HG02973 (cell line): ENCODE measurements around the gene KIF3B.
"Not testable (repeated sequence)": the region's sequence is repeated elsewhere in the genome, so short reads cannot be mapped to it uniquely, and the experiment has no call there.

Experiments used
- ATAC-seq: cut with Tn5 transposase; IDR thresholded peaks from one replicate; pipeline ENCODE4 v1.9.1; 2021; ENCODE audit warnings: moderate library complexity; ENCODE audit not compliant: unreplicated experiment

Gene KIF3B

GRCh38 chr20:32246208-32246607 lies 31.2 kb upstream of the KIF3B start:
- ATAC-seq: not testable (repeated sequence)

- no peak for ATAC-seq
Observed at GRCh38 chr20:32248043-32248442, 29.4 kb upstream of the KIF3B start.

GRCh38 chr20:32249030-32249738 lies 28.3 kb upstream of the KIF3B start:
- ATAC-seq: no peak

- no peak for ATAC-seq
Observed at GRCh38 chr20:32251470-32251869, 26.0 kb upstream of the KIF3B start.

GRCh38 chr20:32252189-32252588 lies 25.3 kb upstream of the KIF3B start:
- ATAC-seq: no peak

- ATAC-seq: not testable (repeated sequence)
Observed at GRCh38 chr20:32260973-32261372, 16.5 kb upstream of the KIF3B start.

- ATAC-seq: no peak
Observed at GRCh38 chr20:32261644-32262043, 15.8 kb upstream of the KIF3B start.

GRCh38 chr20:32263398-32263954 lies 14.0 kb upstream of the KIF3B start:
- no peak for ATAC-seq

- ATAC-seq: no peak
Observed at GRCh38 chr20:32271620-32272019, 5.8 kb upstream of the KIF3B start.

GRCh38 chr20:32274359-32274758 lies 3.1 kb upstream of the KIF3B start:
- no peak for ATAC-seq

- not testable (repeated sequence) for ATAC-seq
Observed at GRCh38 chr20:32275163-32275562, 2.3 kb upstream of the KIF3B start.

GRCh38 chr20:32278199-32278643 lies 770 bp downstream of the KIF3B start:
- no peak for ATAC-seq

- ATAC-seq: no peak
Observed at GRCh38 chr20:32281711-32282110, 4.3 kb downstream of the KIF3B start.

GRCh38 chr20:32282461-32282860 lies 5.0 kb downstream of the KIF3B start:
- ATAC-seq: no peak

- ATAC-seq: no peak
Observed at GRCh38 chr20:32285082-32285620, 7.7 kb downstream of the KIF3B start.

GRCh38 chr20:32285621-32286371 lies 8.3 kb downstream of the KIF3B start:
- peak; percentile 60 for ATAC-seq

- ATAC-seq: no peak
Observed at GRCh38 chr20:32287231-32287638, 9.8 kb downstream of the KIF3B start.

GRCh38 chr20:32288225-32288849 lies 10.9 kb downstream of the KIF3B start:
- no peak for ATAC-seq

- not testable (repeated sequence) for ATAC-seq
Observed at GRCh38 chr20:32289299-32289660, 11.8 kb downstream of the KIF3B start.

GRCh38 chr20:32289661-32290431 lies 12.4 kb downstream of the KIF3B start:
- ATAC-seq: no peak

GRCh38 chr20:32291166-32291565 lies 13.7 kb downstream of the KIF3B start:
- ATAC-seq: no peak
